ENCODE data around the gene CIDEB.
A peak's percentile ranks its signal among the peaks of the same experiment; 100 is the strongest.
"Not testable (repeated sequence)": the region's sequence is repeated elsewhere in the genome, so short reads cannot be mapped to it uniquely, and the experiment has no call there.

Gene CIDEB

GRCh38 chr14:24307575-24308341, at the start of gene CIDEB:
CIDEB (minus strand) TSS chr14:24307977; CDS start chr14:24307858, 119 bp downstream.
- DNase-seq, result peak; percentile 3 to 8

- no peak for DNase-seq
These were observed 48.4 kb upstream of the CIDEB start for GRCh38 chr14:24356208-24356607.

- no peak for DNase-seq
These were observed 47.2 kb upstream of the CIDEB start for GRCh38 chr14:24355009-24355408.

GRCh38 chr14:24354482-24354825, 46.7 kb upstream of the CIDEB start:
- not testable (repeated sequence) for DNase-seq

- no peak for DNase-seq
These were observed 46.0 kb upstream of the CIDEB start for GRCh38 chr14:24353559-24354481.

GRCh38 chr14:24351517-24351916, 43.7 kb upstream of the CIDEB start:
- no peak for DNase-seq

- no peak for DNase-seq
These were observed 42.0 kb upstream of the CIDEB start for GRCh38 chr14:24349742-24350141.

DNA sequence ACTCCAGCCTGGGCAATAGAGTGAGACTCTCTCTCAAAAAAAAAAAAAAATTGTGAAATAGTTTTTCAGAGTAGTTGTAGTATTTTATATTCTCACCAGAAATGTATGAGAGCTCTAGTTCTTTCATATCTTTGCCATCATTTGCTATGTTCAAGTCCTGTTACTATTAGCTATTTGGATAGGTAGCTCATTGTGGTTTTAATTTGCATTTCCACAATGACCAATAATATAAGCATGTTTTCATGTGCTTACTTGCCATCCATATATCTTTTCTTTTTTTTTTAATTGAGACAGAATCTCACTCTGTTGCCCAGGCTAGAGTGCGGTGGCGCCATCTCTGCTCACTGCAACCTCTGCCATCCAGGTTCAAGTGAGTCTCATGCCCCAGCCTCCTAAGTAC, 40.4 kb upstream of the CIDEB start:
- DNase-seq, result no peak

DNA sequence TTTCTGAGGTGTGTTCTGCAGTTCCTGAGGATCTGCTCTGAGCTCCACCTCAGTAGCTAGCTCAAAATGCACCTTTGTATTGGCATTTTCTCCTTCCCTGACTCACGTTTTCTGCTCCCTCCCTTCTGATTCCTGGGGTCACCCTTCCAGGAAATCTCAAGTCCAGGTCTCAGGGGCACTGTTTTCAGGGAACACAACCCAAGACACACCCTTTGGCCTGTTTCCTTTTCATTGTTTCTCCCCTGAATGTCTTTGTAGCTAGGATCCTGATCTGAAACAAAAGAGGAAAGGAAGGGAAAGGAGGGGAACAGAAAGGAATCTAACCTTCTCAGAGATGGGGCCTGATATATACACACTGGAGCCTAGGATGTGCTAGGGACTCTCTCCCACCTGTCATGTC, 39.4 kb upstream of the CIDEB start:
- DNase-seq, result no peak

DNA sequence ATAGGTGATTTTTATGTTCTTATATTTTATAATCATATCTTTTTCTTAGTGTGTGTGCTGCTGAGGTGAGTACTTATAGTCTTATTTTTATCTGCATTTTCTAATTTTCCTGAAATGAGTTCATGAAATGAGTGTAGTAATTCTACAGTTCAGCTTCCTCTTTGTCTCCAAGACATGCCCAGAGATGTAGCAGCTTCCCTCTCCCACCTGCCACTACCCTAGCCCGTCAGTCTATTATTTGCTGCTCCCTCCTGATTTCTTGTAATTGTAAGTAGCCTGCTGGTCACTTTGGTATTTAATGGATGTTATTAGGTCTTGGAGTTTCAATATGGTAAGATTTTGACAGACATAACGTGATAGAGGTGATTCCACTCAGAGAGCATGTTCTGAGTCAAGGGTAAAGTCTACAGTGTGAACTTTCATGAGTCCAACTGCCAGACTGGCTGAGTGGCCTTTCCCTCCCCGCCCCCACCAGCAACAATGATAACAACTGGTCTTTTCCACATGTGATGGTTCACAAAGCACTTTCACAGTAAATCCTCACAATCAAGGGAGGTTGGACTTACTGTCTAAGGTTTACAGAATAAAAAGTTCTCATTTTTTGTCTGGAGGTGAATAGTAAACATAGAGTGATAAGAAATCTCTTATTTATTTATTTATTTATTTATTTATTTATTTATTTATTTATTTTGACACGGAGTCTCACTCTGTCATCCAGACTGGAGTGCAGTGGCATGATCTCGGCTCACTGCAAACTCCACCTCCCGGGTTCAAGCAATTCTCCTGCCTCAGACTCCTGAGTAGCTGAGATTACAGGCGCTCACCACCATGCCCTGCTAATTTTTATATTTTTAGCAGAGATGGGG, 36.3 kb upstream of the CIDEB start:
- DNase-seq, result no peak

GRCh38 chr14:24342889-24343288, 35.1 kb upstream of the CIDEB start:
- no peak for DNase-seq

DNA sequence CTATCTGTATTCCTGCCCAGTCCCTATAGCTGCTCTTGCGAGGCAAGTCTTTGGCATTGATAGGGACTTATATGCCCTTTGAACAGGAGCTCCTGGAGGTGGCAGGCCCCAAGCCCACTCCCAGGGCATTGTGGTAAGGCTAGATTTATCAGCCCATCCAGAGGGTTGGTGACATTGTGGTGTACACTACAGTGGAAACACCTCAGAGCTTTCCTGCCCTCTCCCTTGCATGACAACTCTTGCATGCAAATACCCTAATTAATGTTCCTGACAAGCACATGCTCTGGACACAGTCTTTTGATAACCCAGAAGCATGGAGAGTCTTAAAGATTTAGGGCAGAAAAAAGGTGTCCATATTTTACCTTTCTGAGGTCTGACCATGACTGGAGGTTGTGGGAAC, 32.8 kb upstream of the CIDEB start:
- DNase-seq, result no peak

GRCh38 chr14:24339284-24340151, 31.7 kb upstream of the CIDEB start, which contains the start of gene RIPK3:
RIPK3 (minus strand) TSS chr14:24339991; CDS start chr14:24339826, 165 bp downstream.
- no peak for DNase-seq

DNA sequence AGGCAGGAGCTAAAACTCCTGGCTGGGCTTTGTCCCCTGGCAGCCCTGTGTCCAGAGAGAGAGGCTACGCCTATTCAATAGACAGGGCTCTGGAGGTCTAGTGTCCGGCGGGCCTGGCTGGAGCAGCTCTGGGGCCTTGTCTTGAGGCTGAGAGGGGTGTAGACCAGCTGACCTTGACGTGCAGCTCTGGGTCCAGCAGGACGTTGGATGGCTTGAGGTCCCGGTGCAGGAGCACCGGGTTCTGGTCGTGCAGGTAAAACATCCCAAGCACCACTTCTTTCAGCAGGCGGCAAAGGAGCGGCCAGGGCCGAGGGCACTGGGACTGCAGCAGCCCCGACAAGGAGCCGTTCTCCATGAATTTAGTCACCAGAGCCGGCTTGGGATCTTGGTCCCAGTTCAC, 31.1 kb upstream of the CIDEB start:
- no peak for DNase-seq

DNA sequence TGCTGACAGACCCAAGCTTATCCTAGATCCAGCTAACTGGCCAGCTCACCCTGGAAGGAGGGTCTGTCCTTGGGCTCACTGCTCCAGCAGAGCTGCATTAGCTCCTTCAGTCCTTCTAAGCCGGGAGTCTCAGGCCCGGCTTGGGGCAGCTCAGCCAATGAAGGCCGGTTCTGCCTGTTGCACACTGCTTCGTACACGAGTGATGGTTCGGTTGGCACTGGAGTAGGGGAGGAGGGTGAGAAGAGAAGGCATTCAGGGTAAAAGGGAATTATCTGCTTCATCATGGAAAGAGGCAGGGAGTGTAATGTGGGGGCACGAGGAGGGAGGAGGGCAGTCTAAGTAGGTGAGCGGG, 30.0 kb upstream of the CIDEB start:
- no peak for DNase-seq

GRCh38 chr14:24337144-24337823, 29.5 kb upstream of the CIDEB start:
- DNase-seq, result no peak

DNA sequence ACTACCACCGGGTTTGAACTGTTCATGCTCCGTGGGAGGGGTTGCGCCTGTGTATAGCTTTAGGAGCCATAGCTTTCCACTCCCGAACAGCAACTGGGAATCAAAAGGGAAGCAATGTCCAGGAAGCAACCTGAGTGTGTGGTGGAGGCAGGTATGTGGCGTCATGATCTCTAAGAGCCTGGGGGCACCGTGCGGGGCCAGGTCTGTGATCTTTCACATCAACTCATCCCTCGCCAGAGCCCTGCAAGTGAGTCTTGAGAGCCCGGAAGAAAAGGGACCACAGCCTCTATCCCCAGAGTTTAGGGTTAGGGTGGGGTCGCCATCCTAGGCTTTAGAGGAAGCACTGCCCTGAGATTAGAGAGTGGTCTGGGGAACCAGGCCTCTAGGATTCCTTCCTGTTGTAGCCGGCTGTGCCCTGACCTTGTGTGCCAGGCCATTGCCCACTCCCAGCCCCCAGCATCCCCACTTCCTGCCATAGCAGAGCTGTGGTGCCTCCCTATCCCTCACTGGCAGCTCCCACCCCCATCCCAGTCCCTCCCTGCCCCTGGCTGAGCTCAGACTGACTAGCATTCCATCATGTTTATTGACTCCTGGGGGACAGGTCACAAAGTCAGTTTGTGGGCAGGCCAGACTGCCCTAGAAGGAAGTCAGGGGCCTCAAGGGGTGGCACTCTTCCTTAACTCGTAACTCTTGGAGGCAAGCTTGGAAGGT, 27.8 kb upstream of the CIDEB start:
- no peak for DNase-seq

DNA sequence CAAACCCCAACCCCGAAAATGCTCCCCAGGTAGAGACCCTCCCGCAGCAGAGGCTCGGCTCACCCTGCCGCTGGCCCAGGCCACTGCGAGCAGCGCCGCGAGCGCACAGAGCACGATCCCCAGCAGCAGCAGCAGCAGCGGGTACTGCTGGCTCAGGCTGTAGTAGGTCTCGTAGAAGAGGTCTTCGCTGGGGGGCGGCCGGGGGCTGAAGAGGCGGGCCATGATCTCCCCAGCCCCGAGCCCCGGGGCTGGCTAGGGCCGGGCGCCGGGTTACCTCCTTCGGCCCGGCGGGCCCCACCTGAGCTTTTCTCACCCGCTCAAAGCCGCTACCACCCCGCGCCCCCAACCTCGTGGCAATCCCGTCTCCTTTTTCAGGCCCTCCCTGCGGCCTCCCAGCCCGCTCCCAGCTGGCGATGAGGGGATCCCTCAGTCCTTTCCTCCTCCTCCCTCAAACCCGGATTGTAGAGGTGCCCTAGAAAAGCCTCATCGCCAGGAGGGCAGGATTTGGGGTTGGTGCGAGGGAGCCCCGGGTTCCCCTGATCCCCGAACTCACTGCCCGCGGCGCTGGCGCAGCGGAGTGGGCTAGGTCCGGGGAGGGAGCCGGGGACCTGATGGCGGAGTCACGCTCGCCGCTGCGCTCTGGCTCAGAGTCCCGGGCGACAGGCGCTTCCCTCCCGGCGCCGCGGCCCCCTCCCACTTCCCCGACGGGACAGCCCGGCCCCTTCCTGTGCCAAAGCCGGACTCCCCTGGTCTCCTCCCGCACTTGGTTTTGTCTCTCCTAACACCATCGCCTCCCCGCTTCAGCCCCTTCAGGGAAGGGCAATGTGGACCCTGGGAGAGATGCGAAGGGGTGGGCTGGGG, 26.9 kb upstream of the CIDEB start, which contains the start of gene ADCY4:
Gene ADCY4, minus strand, starts transcription at position 641 of the 861 bp plus-strand sequence. Its CDS starts 419 bp downstream, at position 222.
- no peak for DNase-seq

- DNase-seq, result no peak
These were observed 24.7 kb upstream of the CIDEB start for GRCh38 chr14:24332268-24332993.
